Adrenal gland (tissue), 12 donors: ENCODE measurements around the gene ADORA2A. TPM values are rescaled to one million over a fixed set of nuclear protein-coding genes. Genes with fewer than 3 reads are reported as not detected.

Experiments
- DNase-seq, 7 donors: peaks; one replicate each; pipeline ENCODE4 v3.0.0-alpha.2; 2019 to 2020
- H3K27ac ChIP-seq, 5 donors: fragments of 200-600 bp; sonication (generic) in 4 of 5; 1 replicate in 3 of 5; 2 replicates in 2 of 5; pipeline versions ENCODE4 v1.5.1 to v1.8.0; 2016 to 2020; ENCODE audit warnings: mild to moderate bottlenecking in 1 of 5
- H3K27me3 ChIP-seq: fragments of 200-600 bp; 2 replicates; pipeline ENCODE4 v1.8.0; 2021
- H3K36me3 ChIP-seq, 2 donors: fragments of 200-600 bp; replicated peaks in 1 of 2; 1 replicate in 1 of 2; 2 replicates in 1 of 2; pipeline versions ENCODE4 v1.5.1 to v1.8.0; 2018 to 2022
- H3K4me1 ChIP-seq, 2 donors: fragments of 200-600 bp; replicated peaks in 1 of 2; 1 replicate in 1 of 2; 2 replicates in 1 of 2; pipeline versions ENCODE4 v1.5.1 to v1.8.0; 2018 to 2021
- H3K4me3 ChIP-seq, 4 donors: fragments of 200-600 bp; sonication (generic) in 3 of 4; one replicate each; pipeline ENCODE4 v1.5.1; 2016 to 2018
- H3K9me3 ChIP-seq, 3 donors: fragments of 200-600 bp; sonication (generic) in 1 of 3; replicated peaks in 1 of 3; 1 replicate in 2 of 3; 2 replicates in 1 of 3; pipeline versions ENCODE4 v1.5.1 to v1.8.0; 2016 to 2021
- CTCF ChIP-seq, 6 experiments: fragments of 450-650 bp in 4 of 6; fragments of 200-600 bp in 2 of 6; sonication (generic) in 1 of 6; IDR thresholded peaks; 1 replicate in 5 of 6; 2 replicates in 1 of 6; pipeline versions ENCODE4 v1.5.1 to v1.8.0; 2016 to 2021; ENCODE audit warnings: antibody characterized with exemption in 6 of 6, mild to moderate bottlenecking in 2 of 6, moderate library complexity in 1 of 6
- POLR2A ChIP-seq, 2 donors: fragments of 450-650 bp; IDR thresholded peaks; one replicate each; pipeline ENCODE4 v1.6.1; 2017; ENCODE audit warnings: antibody characterized with exemption in 2 of 2, mild to moderate bottlenecking in 2 of 2, moderate library complexity in 1 of 2
- WGBS, 4 donors: extraction: QIAGEN DNeasy Blood & Tissue Kit in 2 of 4; methylation state at CpG; one replicate each; pipeline versions ENCODE4 v1.1.5 to v1.1.7; 2013 to 2017; 5-methylcytosine and 5-hydroxymethylcytosine counted together
- intact Hi-C, 2 donors: fragments of 100-400 bp; cut with DNase I; formaldehyde crosslinking; loops; one replicate each; pipeline versions ENCODE4 v1.14.1 to v1.15.0; 2022 to 2023
- polyA plus RNA-seq, 3 donors: library from polyadenylated mRNA; stranded (reverse); fragments of 200-250 nt in 2 of 3; fragments of 350-450 nt in 1 of 3; fragmentation: Illumina TruSeq in 1 of 3; extraction: RNeasy Lipid Tissue Mini Kit (QIAGEN cat#74804) in 1 of 3; gene quantifications; one replicate each; pipeline ENCODE4 v1.2.3, GENCODE V29; 2013 to 2014
- total RNA-seq, 9 donors: library from RNA; depleted of rRNA in 4 of 9; stranded (reverse); fragments of >200 nt in 4 of 9; fragments of 120-200 nt in 1 of 9; fragmentation: NEBNext Ultra II Directional in 1 of 9; extraction: Animal tissue kit (Norgen Biotek cat#: 25700) in 1 of 9; gene quantifications; one replicate each; pipeline versions ENCODE4 v1.1.0 to v1.2.4, GENCODE V29; 2013 to 2023
- donor health status: healthy with polysubstance abuse.
- donor health status: Bipolar disorder and iron deficiency.
- donor health status: DM: yes; HTN: yes; CAD: no.
- donor health status: DM: no; HTN: no; CAD: no.
- donor health status: DM: no; HTN: no; CAD: no.
- donor health status: DM: yes; HTN: yes; CAD: no.

ADORA2A gene
- total and polyA plus RNA-seq, 12 donors: 2.9 to 16.4 (median 6.5) TPM

- intact Hi-C loops: no loop called here
- TF ChIP-seq CTCF (IDR thresholded peaks at IDR 0.05) (no peak), POLR2A (IDR thresholded peaks at IDR 0.05) (no peak)
- peaks cover 14 to 29% of the 10 kb centered on the region in 2 donors for H3K4me1 ChIP-seq
- no peaks in the 10 kb centered on the region for H3K36me3 ChIP-seq
- H3K27me3 ChIP-seq: no peaks in the 10 kb centered on the region
- no peaks in the 10 kb centered on the region for H3K9me3 ChIP-seq
- DNase-seq: peak in 1 of 7 donors; percentile 21
- no peak overlapping the region for H3K4me3 ChIP-seq
- no peak overlapping the region for H3K27ac ChIP-seq
Observed at GRCh38 chr22:24443668-24444067, 16.3 kb downstream of the ADORA2A start.

GRCh38 chr22:24444251-24444650, 16.9 kb downstream of the ADORA2A start:
- Histone ChIP-seq H3K9me3 (no peaks in the 10 kb centered on the region), H3K27ac (no peak overlapping the region), H3K4me1 (peaks cover 14 to 29% of the 10 kb centered on the region in 2 donors), H3K4me3 (no peak overlapping the region), H3K27me3 (no peaks in the 10 kb centered on the region), H3K36me3 (no peaks in the 10 kb centered on the region)
- intact Hi-C loops: no loop called here
- WGBS, 4 donors: 91 to 100% (median 96%) methylated on average over 3 of the region's 3 CpGs
- peak in 1 of 7 donors; percentile 28 for DNase-seq
- TF ChIP-seq POLR2A (IDR thresholded peaks at IDR 0.05): no peak
- no peak for TF ChIP-seq CTCF (IDR thresholded peaks at IDR 0.05)

- H3K4me1 ChIP-seq: peaks cover 14 to 32% of the 10 kb centered on the region in 2 donors
- no peaks in the 10 kb centered on the region for H3K27me3 ChIP-seq
- H3K9me3 ChIP-seq: no peaks in the 10 kb centered on the region
- H3K27ac ChIP-seq: no peak overlapping the region
- TF ChIP-seq POLR2A (IDR thresholded peaks at IDR 0.05) (no peak), CTCF (IDR thresholded peaks at IDR 0.05) (no peak)
- WGBS, 4 donors: 83 to 95% (median 89%) methylated on average over 6 to 12 of the region's 12 CpGs
- no peaks in the 10 kb centered on the region for H3K36me3 ChIP-seq
- H3K4me3 ChIP-seq: no peak overlapping the region
- intact Hi-C loops: no loop called here
- DNase-seq: peak in 1 of 7 donors; percentile 46
Observed at GRCh38 chr22:24444729-24445466, 17.5 kb downstream of the ADORA2A start.

- Histone ChIP-seq H3K9me3 (no peaks in the 10 kb centered on the region), H3K36me3 (no peaks in the 10 kb centered on the region), H3K27me3 (no peaks in the 10 kb centered on the region), H3K4me1 (peaks cover 14 to 39% of the 10 kb centered on the region in 2 donors), H3K4me3 (no peak overlapping the region), H3K27ac (no peak overlapping the region)
- intact Hi-C loops: no loop called here
- TF ChIP-seq CTCF (IDR thresholded peaks at IDR 0.05) (no peak), POLR2A (IDR thresholded peaks at IDR 0.05) (no peak)
- DNase-seq: peak in 1 of 7 donors; percentile 43
- 79 to 83% (median 80%) methylated on average over 10 to 11 of the region's 11 CpGs for WGBS, 4 donors
Observed at GRCh38 chr22:24445481-24446259, 18.3 kb downstream of the ADORA2A start.
